ENCODE measurements around the gene DIP2C.

DIP2C gene, protein sequence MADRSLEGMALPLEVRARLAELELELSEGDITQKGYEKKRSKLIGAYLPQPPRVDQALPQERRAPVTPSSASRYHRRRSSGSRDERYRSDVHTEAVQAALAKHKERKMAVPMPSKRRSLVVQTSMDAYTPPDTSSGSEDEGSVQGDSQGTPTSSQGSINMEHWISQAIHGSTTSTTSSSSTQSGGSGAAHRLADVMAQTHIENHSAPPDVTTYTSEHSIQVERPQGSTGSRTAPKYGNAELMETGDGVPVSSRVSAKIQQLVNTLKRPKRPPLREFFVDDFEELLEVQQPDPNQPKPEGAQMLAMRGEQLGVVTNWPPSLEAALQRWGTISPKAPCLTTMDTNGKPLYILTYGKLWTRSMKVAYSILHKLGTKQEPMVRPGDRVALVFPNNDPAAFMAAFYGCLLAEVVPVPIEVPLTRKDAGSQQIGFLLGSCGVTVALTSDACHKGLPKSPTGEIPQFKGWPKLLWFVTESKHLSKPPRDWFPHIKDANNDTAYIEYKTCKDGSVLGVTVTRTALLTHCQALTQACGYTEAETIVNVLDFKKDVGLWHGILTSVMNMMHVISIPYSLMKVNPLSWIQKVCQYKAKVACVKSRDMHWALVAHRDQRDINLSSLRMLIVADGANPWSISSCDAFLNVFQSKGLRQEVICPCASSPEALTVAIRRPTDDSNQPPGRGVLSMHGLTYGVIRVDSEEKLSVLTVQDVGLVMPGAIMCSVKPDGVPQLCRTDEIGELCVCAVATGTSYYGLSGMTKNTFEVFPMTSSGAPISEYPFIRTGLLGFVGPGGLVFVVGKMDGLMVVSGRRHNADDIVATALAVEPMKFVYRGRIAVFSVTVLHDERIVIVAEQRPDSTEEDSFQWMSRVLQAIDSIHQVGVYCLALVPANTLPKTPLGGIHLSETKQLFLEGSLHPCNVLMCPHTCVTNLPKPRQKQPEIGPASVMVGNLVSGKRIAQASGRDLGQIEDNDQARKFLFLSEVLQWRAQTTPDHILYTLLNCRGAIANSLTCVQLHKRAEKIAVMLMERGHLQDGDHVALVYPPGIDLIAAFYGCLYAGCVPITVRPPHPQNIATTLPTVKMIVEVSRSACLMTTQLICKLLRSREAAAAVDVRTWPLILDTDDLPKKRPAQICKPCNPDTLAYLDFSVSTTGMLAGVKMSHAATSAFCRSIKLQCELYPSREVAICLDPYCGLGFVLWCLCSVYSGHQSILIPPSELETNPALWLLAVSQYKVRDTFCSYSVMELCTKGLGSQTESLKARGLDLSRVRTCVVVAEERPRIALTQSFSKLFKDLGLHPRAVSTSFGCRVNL (N-terminal part only)

DNA sequence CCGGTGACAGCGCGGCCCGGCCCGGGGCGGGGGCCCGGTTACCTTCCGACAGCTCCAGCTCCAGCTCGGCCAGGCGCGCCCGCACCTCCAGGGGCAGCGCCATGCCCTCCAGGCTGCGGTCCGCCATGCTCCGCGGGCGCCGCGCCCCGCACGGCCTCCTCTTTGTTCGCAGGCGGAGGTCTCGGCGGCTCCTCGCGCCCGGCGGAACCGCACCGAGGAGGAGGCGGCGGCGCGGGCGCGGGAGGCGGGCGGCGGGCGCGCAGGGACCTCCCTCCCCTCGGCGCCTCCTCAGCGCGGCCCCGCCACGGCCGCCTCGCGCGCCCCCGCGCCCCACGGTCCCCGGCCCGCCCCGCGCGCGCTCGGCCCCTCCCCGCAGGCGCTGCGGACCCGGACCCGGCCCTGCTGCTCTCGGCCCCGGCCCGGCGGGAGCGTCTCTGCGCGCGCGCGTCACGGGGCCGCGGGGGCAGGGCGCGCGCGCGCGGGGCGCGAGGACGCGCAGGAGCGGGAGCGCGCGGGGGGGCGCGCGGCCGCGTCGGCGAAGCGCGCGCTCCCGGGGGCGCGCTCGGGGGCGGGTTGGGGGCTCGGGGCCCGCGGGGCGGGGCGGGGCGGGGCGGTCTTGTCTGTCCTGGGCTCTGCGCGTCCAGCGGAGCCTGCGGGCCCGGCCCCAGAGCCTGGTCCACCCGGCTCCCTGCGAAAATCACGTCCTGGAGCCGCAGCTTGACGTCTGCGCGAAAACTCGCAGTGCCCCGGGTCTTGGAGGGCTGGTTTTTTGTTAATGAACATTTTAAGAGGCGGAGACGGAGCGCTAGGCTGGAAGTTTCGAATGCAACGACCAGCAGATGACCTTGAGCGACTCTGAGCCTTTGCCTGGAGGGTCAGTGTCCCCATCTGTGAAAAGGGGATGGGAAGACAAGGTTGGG lies at the start of gene DIP2C:
TSS of gene DIP2C (minus strand) at position 217 of the 920 bp plus-strand sequence. CDS start at position 127, 90 bp downstream.
- DNase-seq (ENCODE audit: low read depth in 4 of 4, low spot score in 1 of 4): no peak

DNA sequence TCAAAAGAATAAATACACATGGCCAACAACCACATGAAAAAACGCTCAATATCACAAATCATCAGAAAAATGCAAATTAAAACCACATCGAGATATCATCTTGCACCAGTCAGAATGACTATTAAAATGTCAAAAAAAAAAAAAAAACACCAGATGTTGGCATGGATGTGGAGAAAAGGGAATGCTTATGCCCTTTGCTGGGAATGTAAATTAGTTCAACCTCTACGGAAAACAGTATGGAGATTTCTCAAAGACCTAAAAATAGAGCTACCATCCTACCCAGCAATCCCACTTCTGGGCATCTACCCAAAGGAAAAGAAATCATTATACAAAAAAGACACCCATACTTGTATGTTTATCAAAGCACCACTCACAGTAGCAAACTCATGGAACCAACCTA lies 45.0 kb upstream of the DIP2C start:
- no peak for DNase-seq (ENCODE audit: low read depth in 4 of 4, low spot score in 1 of 4)

DNA sequence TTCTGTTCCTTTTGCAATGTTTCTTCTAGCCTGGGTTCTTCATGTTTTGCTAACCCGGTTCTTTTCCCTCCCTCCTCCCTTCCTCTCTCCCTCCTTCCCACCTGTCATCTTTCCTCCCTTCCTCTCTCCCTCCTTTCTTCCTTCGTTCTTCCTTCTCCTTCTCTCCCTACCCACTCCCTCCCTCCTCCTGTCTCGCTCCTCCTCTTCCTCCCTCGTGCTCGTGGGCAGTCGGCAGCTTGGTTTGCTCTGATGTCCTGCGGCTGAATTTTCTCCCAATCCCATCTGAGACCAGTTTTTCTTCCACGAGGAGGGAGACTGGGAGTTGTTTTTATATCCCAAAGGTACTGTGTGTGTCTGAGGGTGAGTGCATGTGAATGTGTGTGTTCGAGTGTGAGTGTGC lies 43.6 kb upstream of the DIP2C start:
- DNase-seq (ENCODE audit: low read depth in 4 of 4, low spot score in 1 of 4): no peak

DNA sequence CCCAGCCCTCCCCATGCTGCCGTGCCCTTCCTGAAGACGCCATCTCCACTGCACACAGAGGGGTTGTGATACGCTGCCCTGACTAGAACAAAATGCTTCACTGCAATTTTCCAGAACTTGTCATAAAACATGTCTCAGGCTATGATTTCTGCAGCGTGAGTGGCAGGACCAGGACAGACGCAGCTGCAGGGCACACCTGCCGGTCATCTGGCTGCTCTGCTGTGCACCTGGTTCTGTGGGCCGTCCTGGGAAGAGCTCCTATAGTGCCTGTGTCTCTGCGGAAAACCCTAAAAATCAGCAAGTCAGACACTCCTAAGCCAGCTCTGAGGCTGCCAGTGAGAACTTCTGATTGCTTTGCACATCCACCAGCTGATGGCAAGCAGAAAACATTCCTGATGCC lies 39.7 kb upstream of the DIP2C start:
- DNase-seq (ENCODE audit: low read depth in 4 of 4, low spot score in 1 of 4): no peak

DNA sequence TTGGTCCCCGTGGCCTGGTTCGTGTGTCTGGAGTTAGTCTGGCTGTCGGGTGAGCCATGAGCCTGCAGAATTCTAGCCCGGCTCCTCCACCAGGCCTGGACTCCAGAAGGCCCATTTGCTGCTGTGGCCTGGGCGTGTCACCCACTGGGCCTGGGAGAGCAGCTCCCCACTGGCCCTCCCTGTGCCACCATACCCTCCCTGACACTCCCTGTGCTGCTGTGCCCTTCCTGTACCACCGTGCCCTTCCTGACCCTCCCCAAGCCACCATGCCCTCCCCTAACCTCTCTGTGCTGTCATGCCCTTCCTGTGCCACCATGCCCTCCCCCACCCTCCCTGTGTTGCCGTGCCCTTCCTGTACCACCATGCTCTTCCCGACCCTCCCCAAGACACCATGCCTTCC lies 39.1 kb upstream of the DIP2C start:
- DNase-seq (ENCODE audit: low read depth in 4 of 4, low spot score in 1 of 4): no peak

DNA sequence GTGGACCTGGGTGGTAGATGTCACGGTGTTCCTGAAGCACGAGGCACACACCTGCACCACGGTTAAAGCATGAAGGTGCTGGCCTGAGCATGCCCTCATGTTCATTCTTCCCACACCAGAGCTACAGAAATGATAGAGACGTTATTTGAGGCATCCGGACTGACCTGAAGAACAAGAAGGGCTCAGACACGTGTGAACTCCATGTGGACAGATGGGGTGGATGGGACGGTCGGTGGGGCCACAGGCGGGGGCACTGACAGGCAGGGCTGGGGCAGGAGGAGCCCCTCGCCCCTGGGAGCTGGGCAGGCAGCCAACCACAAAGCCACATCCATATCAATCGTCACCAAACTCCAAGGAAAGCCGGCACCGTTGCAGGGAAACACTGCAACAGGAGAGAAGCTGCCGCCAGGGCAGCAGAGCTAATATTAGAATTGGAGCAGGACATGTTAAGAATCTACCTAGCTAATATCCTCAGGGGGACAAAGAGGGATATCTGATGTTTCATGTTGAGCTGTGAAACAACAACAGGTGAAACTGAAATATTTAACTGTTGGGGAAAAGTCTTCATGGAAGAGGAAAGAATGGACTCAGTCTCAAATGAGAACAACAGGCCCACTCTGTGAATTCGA lies 37.8 kb upstream of the DIP2C start:
- DNase-seq (ENCODE audit: low read depth in 4 of 4, low spot score in 1 of 4): no peak

DNA sequence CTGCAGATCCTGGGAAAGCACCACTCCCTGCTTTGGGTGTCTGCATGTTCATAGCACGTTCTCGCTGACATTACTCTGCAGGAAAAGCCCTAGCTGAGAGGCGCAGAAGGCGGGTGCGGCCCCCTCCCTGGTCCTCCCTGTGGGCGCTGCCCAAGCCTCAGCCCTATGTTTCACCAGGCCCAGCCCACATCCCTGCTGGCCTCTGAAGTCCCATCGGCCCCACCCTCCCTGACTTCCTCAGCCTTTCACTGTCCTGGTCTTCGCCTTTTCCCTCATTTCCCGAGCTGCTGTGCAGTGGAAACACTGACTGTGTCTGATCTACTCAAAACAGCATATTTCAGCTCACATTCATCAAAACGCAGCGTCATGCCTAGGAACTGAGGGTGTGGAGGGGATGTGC lies 36.3 kb upstream of the DIP2C start:
- no peak for DNase-seq (ENCODE audit: low read depth in 4 of 4, low spot score in 1 of 4)

DNA sequence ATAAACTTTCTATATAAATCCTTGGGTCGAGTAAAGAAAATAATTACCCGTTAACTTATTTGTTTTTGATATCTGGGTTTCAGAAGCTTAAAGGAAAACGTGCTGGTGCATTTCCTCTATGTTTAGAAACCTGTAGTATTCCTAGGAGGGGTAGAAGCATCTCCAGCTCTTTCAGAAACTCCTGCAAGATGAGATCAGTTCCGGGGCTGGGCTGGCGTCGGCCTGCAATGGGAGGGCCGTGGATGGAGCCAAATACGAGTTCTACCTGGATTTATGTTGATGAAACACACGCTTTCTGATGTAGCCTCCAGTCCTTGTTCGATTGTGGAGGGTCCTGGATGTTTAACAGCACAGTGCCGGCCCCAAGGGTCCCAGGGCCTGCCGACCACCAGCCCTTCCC lies 35.8 kb upstream of the DIP2C start:
- DNase-seq (ENCODE audit: low read depth in 4 of 4, low spot score in 1 of 4): no peak

DNA sequence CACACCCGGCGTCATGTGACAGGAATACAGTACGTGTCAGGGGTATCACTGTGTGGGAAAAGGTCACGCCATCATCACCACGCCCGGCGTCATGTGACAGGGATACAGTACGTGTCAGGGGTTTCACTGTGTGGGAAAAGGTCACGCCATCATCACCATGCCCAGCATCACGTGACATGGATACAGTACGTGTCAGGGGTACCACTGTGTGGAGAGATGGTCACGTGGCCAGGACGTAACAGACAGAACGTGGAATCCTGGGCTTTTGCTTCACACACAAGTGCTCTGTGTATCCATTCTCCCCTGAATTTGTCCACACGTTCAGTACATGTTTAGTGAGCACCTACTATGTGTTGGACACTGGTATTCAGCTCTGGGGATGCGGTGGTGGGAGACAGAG lies 34.5 kb upstream of the DIP2C start:
- no peak for DNase-seq (ENCODE audit: low read depth in 4 of 4, low spot score in 1 of 4)

DNA sequence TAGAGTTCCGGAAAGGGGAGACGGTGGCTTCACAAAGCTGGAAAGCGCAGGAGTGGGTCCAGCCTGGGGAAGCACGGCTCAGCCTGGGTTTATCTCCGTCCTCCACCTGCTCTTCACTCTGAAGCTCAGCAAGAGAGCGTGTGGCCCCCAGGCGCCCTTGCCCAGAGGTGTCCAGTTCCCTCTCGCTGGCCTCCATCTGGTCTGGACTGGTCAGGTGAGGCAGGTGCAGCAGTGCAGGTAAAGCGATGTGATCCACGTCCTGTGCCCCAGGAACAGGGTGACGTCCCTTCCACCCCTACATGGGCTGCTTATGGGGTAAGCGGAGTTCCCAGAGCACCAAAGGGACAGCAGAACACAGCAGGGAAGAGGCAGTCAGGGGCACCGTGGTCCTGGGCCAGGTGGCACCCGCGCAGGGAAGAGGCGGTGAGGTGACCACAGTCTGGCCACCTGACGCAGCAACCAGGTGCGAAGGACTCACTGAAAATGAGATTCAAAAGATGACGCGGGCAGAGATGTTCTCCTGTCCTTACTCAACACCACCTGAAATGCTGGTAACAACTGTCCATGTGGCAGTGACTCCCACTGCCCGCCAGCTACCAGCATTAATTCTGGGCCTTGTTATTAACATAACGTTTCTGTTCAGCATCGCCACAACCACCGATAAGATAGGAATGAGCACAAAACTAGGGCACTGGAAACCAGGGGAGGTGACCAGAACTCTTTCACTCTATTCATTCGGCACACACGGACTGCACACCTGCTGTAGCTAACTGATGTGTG lies 33.0 kb upstream of the DIP2C start:
- DNase-seq (ENCODE audit: low read depth in 4 of 4, low spot score in 1 of 4): no peak

DNA sequence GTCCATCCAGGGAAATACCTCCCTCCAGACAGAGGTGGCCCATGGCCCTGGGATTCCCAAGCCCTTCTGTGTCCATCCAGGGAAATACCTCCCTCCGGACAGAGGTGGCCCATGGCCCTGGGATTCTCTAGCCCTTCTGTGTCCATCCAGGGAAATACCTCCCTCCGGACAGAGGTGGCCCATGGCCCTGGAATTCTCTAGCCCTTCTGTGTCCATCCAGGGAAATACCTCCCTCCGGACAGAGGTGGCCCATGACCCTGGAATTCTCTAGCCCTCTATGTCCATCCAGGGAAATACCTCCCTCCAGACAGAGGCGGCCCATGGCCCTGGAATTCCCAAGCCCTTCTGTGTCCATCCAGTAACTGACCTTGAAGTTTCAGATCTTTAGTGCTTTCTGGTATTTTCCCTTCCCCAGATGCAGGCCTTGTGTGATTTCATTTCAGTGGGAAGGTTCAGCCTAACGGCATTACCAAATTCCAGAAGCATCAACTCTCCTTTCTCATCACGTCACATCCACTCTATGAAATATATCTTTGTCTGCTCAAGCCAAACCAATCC lies 28.8 kb upstream of the DIP2C start:
- no peak for DNase-seq (ENCODE audit: low read depth in 4 of 4, low spot score in 1 of 4)

DNA sequence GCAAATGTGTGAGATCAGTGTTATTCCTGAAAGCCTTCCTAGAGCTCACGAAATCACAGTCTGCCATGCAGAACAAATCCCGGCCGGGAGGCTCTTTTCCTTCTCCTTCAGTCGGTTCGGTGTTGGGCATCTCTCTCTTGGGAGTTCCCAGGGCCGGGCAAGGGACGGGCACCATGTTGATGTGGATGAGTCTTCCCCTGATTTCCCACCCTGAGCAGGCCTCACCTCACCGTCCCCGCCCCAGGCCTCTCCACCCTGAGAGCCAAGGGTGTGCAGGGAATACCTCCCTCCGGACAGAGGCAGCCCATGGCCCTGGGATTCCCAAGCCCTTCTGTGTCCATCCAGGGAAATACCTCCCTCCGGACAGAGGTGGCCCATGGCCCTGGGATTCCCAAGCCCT lies 28.0 kb upstream of the DIP2C start:
- no peak for DNase-seq (ENCODE audit: low read depth in 4 of 4, low spot score in 1 of 4)

DNA sequence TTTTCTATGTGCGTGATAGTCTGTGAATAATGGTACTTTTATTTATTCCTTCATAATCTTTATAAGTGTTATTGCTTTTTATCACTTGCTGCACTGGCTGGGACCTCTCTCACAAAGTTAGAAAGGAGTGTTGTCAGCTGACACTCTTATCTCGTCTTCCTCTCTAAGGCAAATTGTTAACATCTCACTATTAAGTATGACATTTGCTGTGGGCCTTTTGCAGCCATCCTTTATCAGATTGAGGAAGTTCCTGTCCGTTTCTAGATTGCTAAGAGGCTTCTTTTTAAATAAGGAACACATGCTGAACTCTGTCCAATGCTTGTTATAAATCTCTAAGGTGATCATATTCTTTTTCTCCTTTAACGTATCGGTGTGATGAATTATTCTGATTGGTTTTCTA lies 27.4 kb upstream of the DIP2C start:
- no peak for DNase-seq (ENCODE audit: low read depth in 4 of 4, low spot score in 1 of 4)

DNA sequence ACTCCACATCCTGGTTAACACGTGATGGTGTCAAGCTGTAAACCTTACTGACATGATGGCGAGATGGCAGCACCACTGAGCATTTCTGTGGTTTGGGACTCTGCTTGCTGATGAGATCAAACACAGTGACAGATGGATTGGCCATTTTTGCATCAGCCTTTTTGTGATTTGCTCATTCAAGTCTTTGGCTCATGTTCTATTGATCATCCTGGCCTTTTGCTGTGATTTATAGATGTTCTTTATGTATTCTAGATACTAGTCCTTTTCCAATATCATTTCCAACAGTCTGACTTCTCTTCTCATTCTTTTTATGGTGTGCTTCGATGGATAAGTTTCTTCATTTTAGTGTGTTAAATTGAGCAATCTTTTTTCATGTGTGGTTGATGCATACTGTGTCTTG lies 24.7 kb upstream of the DIP2C start:
- DNase-seq (ENCODE audit: low read depth in 4 of 4, low spot score in 1 of 4): no peak

DNA sequence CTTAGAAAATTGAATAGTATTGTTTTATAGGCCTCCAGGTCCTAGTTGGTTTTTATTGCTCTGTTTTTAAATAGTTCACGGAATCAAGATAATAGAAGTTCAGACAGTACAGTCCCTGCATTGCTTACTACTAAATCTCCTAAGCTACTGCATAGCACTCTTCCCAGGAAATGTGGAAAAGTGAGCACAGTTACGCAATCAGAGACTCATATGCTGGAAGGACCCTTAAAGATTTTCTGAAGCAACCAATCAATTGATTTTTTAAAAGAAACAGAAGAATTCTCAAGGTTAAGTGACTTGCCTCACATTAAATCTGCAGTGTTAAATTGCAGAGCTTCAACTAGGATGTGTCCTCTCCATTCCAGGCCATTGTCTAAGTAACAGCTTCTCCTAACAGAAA lies 23.1 kb upstream of the DIP2C start:
- no peak for DNase-seq (ENCODE audit: low read depth in 4 of 4, low spot score in 1 of 4)

DNA sequence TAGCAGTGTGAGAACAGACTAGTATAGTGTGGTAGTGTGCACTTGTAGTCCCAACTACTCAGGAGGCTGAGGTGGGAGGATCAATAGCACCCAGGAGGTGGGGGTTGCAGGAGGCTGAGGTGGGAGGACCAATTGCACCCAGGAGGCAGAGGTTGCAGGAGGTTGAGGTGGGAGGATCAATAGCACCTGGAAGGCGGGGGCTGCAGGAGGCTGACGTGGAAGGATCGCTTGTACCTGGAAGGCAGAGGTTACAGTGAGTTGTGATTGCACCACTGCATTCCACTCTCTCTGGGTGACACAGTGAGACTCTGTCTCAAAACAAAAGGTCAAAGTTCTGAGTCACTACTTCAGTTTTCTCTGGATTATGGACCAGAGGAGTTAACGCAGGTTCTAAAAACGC lies 22.6 kb upstream of the DIP2C start:
- DNase-seq (ENCODE audit: low read depth in 4 of 4, low spot score in 1 of 4): no peak

DNA sequence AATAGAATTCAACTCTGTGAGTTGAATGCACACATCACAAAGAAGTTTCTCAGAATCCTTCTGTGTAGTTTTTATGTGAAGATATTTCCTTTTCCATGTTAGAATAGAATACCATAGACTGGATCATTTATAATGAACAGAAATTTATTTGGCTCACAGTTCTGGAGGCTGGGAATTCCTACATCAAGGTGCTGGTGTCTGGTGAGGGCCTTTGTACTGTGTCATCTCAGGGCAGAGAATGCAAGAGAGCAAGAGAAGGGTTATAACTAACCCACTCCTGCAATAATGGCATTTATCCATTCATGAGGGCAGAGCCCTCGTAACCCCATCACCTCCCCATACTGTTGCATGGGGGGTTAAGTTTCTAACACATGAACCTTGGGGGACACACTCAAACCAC lies 18.4 kb upstream of the DIP2C start:
- no peak for DNase-seq (ENCODE audit: low read depth in 4 of 4, low spot score in 1 of 4)

DNA sequence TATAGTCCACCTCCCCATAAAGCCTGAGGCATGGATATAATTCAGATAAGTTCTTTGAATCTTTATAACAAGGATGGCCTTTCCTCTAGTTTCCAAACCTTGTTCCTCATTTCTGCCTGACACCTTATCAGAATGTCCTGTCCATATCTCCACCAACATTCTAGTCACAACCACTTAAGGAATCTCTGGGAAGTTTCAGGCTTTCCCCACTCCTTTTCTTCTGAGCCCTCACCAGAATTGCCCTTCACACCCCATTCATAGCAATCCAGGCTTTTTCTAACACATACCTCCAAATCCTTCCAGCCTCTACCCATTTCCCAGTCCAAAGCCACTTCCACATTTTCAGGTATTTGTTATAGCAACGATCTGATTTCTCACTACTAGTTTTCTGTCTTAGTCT lies 18.0 kb upstream of the DIP2C start:
- DNase-seq (ENCODE audit: low read depth in 4 of 4, low spot score in 1 of 4): no peak

DNA sequence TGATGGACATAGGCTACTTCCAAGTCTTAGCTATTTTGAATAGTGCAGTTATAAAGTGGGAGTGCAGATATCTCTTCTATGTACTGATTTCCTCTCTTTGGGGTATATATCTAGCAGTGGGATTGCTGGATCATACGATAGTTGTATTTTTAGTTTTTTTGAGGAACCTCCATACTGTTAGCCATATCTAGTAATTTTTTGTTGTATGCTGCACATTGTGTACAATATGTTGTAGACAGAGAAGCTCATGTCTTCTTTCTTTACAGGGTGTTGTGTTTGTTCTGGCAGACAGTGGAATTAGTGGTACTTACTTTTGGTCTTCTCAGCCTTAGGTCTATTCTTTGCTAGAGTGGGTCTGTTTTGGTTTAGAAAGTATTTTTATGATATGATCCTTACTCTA lies 13.7 kb upstream of the DIP2C start:
- no peak for DNase-seq (ENCODE audit: low read depth in 4 of 4, low spot score in 1 of 4)
